A673 (cell line): ENCODE data around the gene TTC7B. TPM values are rescaled to one million over a fixed set of nuclear protein-coding genes. Genes with fewer than 3 reads are reported as not detected.

ENCODE experiments used
- BruUV-seq: library from RNA; stranded (reverse); fragments of 400-500 nt; replicated peaks from 2 replicates; lab custom pipeline; 2021; lab: Mats Ljungman, UMichigan
- CTCF ChIA-PET: fragments of 300-600 bp; sonication (Branson Sonifier 250); formaldehyde crosslinking; loops from one replicate; lab custom pipeline; 2022; ENCODE audit warnings: antibody characterized with exemption; lab: Charles Lee
- POLR2A ChIA-PET: fragments of 300-600 bp; sonication (Branson Sonifier 250); formaldehyde crosslinking; loops from one replicate; lab custom pipeline; 2022; ENCODE audit warnings: antibody characterized with exemption; ENCODE audit not compliant: low non-redundant PET; lab: Charles Lee
- DNase-seq: peaks from one replicate; pipeline ENCODE4 v3.0.0-alpha.2; 2015; ENCODE audit warnings: low spot score
- H3K27ac ChIP-seq: fragments of 200-600 bp; sonication (generic); 2 replicates; pipeline ENCODE4 v1.5.1; 2016; ENCODE audit warnings: mixed run types, low read depth, mild to moderate bottlenecking, mixed read lengths, antibody characterized with exemption, low read length; ENCODE audit not compliant: poor library complexity, severe bottlenecking
- H3K27me3 ChIP-seq: fragments of 200-600 bp; sonication (generic); replicated peaks from 2 replicates; pipeline ENCODE4 v1.6.1; 2017; ENCODE audit warnings: mixed run types, low read depth, mild to moderate bottlenecking, mixed read lengths, antibody characterized with exemption, low read length; ENCODE audit not compliant: insufficient read depth, poor library complexity
- H3K36me3 ChIP-seq: fragments of 200-600 bp; sonication (generic); 2 replicates; pipeline ENCODE4 v1.6.1; 2016; ENCODE audit warnings: mixed run types, mild to moderate bottlenecking, mixed read lengths, antibody characterized with exemption, low read length; ENCODE audit not compliant: insufficient read depth, poor library complexity, severe bottlenecking
- H3K4me1 ChIP-seq: fragments of 200-600 bp; sonication (generic); 2 replicates; pipeline ENCODE4 v1.6.1; 2017; ENCODE audit warnings: mixed run types, mild to moderate bottlenecking, mixed read lengths, antibody characterized with exemption, low read length; ENCODE audit not compliant: insufficient read depth, poor library complexity, severe bottlenecking
- H3K4me3 ChIP-seq: fragments of 200-600 bp; sonication (generic); 2 replicates; pipeline ENCODE4 v1.5.1; 2016; ENCODE audit warnings: low read depth, mixed run types, mild to moderate bottlenecking, mixed read lengths, low read length; ENCODE audit not compliant: poor library complexity, severe bottlenecking
- H3K9me3 ChIP-seq: fragments of 200-600 bp; sonication (generic); 2 replicates; pipeline ENCODE4 v1.6.1; 2016; ENCODE audit warnings: mixed run types, low read depth, mild to moderate bottlenecking, mixed read lengths, antibody characterized with exemption, low read length; ENCODE audit not compliant: poor library complexity, severe bottlenecking
- EZH2 ChIP-seq: fragments of 200-600 bp; sonication (generic); IDR thresholded peaks from 2 replicates; pipeline ENCODE4 v1.6.1; 2017; ENCODE audit warnings: borderline replicate concordance, low read depth, mild to moderate bottlenecking, mixed read lengths, antibody characterized with exemption, low read length; ENCODE audit not compliant: poor library complexity, severe bottlenecking
- intact Hi-C: fragments of 100-400 bp; cut with micrococcal nuclease; formaldehyde crosslinking; loops from one replicate; pipeline ENCODE4 v1.10.0; 2022; ENCODE audit not compliant: unreplicated experiment
- total RNA-seq: library from RNA; stranded (reverse); gene quantifications from 2 replicates; pipeline ENCODE4 v1.2.3, GENCODE V29; 2021
- TF ChIP-seq, protein P1 (sequence below): fragments of 300-800, 200-600 bp; sonication (generic); conservative IDR thresholded peaks from 2 replicates; pipeline ENCODE4 v1.5.1; 2017; ENCODE audit warnings: low read depth, mild to moderate bottlenecking, antibody characterized with exemption, low read length, moderate library complexity, mixed read lengths

The TTC7B gene
- total RNA-seq, 1 experiment from 2014 or later = 39.2 TPM

DNA sequence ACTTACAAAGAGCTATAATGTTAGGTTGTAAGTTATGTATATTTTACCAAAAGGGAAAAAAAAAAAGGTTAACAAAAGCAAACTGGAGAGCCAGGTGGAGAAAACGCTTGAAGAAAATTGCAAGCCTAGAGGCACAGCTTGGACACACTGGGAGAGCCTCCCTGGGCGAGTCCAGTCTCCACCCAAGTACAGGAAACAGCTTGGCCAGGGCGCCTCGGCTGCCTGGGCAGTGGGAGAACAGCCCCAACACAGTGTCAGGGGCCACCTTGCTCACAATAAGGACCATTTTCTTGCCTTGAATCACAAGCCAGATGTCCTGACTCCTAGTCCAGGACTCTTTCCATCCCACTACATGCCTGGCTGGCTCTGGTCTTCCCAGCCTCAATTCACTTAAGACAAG is 33.3 kb downstream of the TTC7B start:
- Histone ChIP-seq H3K27me3 (no peaks in the 10 kb centered on the region), H3K27ac (no peak overlapping the region), H3K4me1 (no peaks in the 10 kb centered on the region), H3K9me3 (no peaks in the 10 kb centered on the region), H3K4me3 (no peak overlapping the region), H3K36me3 (no peaks in the 10 kb centered on the region)
- POLR2A ChIA-PET = no interaction called here
- CTCF ChIA-PET = no interaction called here
- intact Hi-C loops = no loop called here
- no peak for DNase-seq
- no TSS peak for BruUV-seq
- TF ChIP-seq EZH2 = no peak
- TF ChIP-seq, protein P1, sequence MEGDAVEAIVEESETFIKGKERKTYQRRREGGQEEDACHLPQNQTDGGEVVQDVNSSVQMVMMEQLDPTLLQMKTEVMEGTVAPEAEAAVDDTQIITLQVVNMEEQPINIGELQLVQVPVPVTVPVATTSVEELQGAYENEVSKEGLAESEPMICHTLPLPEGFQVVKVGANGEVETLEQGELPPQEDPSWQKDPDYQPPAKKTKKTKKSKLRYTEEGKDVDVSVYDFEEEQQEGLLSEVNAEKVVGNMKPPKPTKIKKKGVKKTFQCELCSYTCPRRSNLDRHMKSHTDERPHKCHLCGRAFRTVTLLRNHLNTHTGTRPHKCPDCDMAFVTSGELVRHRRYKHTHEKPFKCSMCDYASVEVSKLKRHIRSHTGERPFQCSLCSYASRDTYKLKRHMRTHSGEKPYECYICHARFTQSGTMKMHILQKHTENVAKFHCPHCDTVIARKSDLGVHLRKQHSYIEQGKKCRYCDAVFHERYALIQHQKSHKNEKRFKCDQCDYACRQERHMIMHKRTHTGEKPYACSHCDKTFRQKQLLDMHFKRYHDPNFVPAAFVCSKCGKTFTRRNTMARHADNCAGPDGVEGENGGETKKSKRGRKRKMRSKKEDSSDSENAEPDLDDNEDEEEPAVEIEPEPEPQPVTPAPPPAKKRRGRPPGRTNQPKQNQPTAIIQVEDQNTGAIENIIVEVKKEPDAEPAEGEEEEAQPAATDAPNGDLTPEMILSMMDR = no peak

DNA sequence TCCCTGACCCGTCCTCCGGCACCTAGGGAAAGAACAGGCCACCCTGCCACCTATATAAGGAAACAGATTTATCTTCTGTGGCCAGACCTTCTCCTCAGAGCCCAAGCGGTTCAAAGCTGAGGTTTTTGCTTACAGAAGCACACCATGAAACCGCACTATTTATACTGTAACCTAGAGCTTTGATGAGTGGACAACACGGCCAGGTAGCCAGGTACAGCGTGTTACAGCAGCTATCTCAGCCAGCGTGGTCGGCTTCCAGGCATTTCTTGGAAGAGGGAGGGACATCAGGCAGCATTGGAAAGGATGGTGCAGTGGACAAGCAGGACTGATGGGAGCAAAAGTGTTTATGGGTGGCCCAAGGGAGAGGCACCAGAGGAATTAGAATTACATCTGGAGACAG is 34.4 kb downstream of the TTC7B start:
- no peak overlapping the region for H3K27ac ChIP-seq
- H3K9me3 ChIP-seq = no peaks in the 10 kb centered on the region
- ChIA-PET POLR2A (no interaction called here), CTCF (no interaction called here)
- BruUV-seq = no TSS peak
- no peak overlapping the region for H3K4me3 ChIP-seq
- no peak for DNase-seq
- H3K27me3 ChIP-seq = no peaks in the 10 kb centered on the region
- TF ChIP-seq, protein P1 = no peak
- TF ChIP-seq EZH2 = no peak
- H3K4me1 ChIP-seq = no peaks in the 10 kb centered on the region
- no peaks in the 10 kb centered on the region for H3K36me3 ChIP-seq
- intact Hi-C loops = no loop called here

DNA sequence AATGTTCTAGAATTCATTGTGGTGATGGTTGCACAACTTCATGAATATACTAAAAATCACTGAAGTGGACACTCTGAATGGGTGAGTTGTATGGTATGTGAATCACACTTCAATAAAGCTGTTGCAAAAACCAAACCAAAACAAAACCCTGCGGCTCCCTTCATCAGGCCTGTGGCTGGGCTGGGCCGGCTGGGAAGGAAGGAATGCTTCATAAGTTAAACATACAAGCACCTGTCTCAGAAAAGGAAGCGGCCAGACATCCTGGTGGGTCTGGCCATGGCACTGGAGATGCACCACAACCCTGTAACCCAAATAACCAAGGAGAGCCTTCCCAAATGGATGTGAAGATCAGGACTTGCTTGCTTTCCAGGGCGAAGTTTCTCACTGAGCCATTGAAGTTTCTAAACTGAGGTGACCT is 34.9 kb downstream of the TTC7B start:
- H3K4me1 ChIP-seq = no peaks in the 10 kb centered on the region
- H3K36me3 ChIP-seq = no peaks in the 10 kb centered on the region
- TF ChIP-seq, protein P1 = no peak
- no peak for TF ChIP-seq EZH2
- intact Hi-C loops = no loop called here
- no peak for DNase-seq
- no peak overlapping the region for H3K27ac ChIP-seq
- H3K9me3 ChIP-seq = no peaks in the 10 kb centered on the region
- no peak overlapping the region for H3K4me3 ChIP-seq
- ChIA-PET POLR2A (no interaction called here), CTCF (no interaction called here)
- H3K27me3 ChIP-seq = no peaks in the 10 kb centered on the region
- BruUV-seq = no TSS peak
